Left ventricle myocardium superior (tissue), 1 donor: ENCODE data around the gene NIBAN1. TPM values are rescaled to one million over a fixed set of nuclear protein-coding genes. Genes with fewer than 3 reads are reported as not detected.

Source experiments
- ATAC-seq: fragments of 200-7000 bp; cut with Tn5 transposase; one replicate; pipeline ENCODE4 v1.9.1; 2020; ENCODE audit warnings: mild to moderate bottlenecking, moderate library complexity
- DNase-seq: peaks from one replicate; pipeline ENCODE4 v3.0.0-alpha.2; 2020
- intact Hi-C: fragments of 100-400 bp; cut with micrococcal nuclease; formaldehyde crosslinking; loops from one replicate; pipeline ENCODE4 v1.11.0; 2022
- total RNA-seq: library from RNA; stranded (reverse); fragmentation: NEBNext Ultra II Directional; extraction: Animal tissue kit (Norgen Biotek cat#: 25700); gene quantifications from one replicate; pipeline ENCODE4 v1.2.1, GENCODE V29; 2021
- donor health status: DM: no; HTN: yes; CAD: no; lungs with severe emphysema.

NIBAN1 gene
- total RNA-seq, 1 donor from 2014 or later: 397 TPM

DNA sequence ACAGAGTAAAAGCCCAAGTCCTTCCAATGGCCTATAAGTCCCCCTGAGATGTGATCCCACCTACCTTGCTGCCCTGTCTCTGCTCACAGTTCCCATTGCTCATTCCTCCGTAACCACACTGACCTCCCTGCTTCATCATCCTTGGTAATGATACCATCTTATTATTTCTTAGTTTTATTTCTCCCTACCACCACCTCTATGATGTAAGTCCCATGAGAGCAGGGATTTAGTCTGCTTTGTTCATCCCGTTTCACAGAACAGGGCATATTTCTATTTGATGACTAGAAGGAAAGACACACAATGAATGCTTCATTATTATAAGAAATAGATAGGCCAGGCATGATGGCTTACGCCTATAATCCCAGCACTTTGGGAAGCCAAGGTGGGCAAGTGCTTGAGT is 22.5 kb downstream of the NIBAN1 start:
- intact Hi-C loops: no loop called here
- no peak for ATAC-seq
- DNase-seq: no peak

DNA sequence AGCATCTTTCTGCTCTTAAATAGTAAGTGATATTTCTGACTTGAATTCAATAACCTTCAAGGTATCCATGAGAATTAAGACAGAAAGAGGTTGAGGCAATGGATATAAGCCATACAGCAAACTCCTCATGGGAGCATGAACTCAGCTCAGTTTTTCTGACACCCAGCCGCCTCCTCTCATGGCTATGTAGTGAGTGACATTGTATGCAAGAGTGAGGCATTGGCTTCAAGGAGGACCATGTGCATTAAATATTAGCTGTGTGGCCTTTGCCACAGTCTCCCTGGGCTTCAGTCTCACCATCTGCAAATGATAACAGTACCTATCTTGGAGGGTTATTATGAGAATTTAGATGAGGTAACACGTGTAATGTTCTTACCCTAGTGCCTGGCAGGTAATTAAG is 23.4 kb downstream of the NIBAN1 start:
- intact Hi-C loops: no loop called here
- ATAC-seq (no peak), DNase-seq (no peak)

DNA sequence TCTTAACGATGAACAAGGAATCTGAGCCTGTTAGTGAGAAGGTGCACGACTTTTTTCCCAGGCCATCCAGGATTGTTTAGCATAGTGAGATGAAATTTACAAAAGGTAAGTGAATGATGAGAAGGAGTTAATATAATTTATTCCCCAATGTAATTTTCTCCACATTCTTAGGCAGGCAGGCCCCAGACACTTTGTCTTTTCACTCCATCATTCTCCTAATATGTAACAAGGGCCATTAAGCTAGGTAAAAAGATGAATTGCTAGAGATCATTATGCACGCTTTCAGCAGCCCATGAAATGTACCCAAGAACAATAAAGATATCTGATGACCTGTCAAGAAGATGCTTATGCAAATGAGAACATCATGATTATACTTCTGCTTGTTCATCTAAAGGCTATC is 24.1 kb downstream of the NIBAN1 start:
- DNase-seq: no peak
- intact Hi-C loops: no loop called here
- ATAC-seq: no peak

DNA sequence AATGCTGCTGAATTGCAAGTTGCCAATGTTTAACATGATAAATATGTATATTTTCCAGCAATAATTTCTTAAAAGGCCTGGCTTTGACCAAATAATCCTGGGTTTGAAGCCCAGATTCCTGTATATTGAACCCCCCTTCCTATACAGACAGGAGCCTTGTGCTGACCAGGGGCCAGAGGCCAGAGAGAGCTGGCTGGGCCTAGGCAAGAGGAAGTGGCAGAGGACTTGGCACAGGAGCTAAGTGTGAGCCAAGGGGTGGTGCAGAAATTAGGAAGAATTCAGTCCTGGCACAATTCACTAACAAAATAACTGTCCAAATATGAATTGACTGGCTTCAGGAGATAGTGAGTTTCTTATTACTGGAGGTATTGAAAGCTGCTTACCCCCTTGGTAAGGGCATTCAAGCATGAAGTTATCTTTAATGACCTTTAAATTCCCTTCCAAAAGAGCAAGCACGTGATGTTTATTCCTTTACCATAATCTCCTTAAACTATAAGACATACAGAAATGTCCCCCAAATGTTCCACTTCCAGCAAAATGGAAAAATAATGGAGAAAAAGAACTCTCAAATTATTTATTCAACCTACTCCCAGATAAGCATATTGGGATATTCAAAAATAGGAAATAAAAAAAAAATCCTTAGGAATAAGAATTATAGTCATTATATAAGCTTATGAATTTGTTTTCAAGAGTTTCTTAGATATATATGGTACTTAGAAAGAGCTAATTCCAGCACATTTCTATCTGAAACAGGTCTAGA is 26.6 kb downstream of the NIBAN1 start:
- DNase-seq: no peak
- peak; percentile 38 for ATAC-seq
- intact Hi-C loops: no loop called here

DNA sequence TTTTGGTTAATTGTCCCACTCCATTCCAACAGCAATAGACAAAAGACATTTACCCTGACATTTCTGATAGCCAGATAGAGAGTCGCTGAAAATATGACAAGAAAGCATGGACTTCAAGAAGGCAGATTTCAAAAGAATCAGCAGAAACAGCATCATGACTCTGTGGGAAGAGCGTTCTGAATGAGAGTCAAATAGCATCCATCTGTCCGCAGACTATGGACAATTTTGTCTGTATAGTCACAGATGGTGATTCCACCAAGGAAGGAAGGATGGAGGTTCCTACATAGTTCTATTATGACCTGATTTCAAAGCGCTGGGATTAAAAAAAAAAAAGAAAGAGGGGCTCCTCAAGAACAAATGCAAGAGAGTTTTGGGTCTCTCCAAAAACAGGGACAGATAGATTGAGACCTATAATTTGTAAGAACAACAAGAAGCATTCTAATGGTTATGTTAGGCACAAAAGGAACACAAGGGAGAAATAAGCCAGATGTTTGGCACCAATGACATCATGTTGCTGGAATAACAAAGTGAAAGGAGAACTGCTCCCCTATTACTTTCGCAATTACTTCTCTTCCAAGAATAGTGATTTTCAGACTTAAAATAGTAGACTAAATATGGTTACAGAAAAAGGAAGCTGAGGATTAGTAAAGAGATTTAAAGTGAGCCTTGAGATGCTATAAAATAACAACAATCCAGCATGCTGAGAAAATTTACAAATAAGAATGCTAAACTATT is 28.5 kb downstream of the NIBAN1 start:
- intact Hi-C loops: no loop called here
- DNase-seq (no peak), ATAC-seq (peak; percentile 79)

DNA sequence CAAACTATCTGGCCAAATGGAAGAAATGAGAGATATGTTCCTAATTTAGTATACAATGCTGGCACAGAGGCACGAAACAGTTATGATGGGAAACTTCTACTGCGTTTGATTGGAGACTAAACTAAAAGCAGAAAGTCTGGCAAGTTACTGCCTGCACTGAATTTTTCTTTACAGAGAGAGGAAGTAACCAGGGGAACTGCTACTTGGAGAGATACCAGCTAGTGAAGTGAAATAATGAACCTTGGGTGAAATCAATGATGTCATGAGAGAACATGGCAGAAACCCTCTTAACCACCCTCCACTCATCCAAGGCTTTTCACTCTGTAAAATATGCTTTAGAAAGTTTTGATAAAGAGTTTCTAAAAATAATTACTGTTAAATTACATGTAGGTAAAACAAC is 29.3 kb downstream of the NIBAN1 start:
- peak; percentile 41 for ATAC-seq
- intact Hi-C loops: no loop called here
- no peak for DNase-seq

DNA sequence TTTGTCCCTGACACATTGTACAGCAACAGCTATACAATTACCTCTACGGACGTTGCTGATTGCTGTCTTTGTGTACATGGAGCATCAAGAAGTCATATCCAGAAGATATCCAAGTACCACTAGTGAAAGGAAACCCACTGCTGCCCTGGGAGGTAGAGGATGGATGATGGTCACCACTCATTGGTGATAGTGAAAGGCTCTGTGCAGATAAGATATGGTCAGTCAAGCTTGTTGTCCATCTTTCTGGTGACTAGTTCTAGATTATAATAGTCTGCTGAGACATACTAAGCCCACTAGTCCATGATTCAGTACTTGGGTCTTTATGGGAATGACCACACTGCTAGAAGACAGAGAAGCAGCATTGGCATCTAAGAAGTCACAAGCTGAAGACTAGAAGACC is 30.3 kb downstream of the NIBAN1 start:
- DNase-seq (no peak), ATAC-seq (no peak)
- intact Hi-C loops: no loop called here

DNA sequence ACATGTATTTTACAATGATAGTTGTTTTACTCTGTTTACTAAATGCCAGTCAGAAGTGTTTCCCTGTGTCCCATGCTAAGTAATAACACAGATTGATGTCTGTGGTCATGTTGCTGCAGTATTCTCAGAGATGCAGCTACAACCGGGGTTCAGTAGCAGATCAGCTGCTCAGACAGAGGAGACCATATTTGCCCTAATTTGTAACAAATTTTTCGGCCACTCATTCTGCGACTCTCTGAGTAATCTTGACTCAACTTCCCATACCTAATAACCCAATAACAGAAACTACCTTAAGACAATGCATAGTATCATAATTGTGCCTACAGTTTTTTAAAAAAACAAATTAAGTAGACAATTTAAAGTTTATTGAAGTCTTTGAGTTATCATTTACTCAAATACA is 32.6 kb downstream of the NIBAN1 start:
- DNase-seq (no peak), ATAC-seq (no peak)
- intact Hi-C loops: no loop called here

DNA sequence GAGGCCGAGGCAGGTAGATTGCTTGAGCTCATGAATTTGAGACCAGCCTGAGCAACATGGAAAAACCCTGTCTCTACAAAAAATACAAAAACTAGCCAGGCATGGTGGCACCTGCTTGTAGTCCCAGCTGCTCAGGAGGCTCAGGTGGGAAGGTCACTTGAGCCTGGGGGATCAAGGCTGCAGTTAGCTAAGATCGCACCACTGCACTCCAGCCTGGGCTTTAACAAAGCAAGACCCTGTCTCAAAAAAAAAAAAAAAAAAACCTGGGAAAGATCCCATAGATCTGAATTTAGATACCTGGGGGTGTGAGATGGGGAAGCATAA is 32.9 kb downstream of the NIBAN1 start:
- intact Hi-C loops: no loop called here
- no peak for ATAC-seq

DNA sequence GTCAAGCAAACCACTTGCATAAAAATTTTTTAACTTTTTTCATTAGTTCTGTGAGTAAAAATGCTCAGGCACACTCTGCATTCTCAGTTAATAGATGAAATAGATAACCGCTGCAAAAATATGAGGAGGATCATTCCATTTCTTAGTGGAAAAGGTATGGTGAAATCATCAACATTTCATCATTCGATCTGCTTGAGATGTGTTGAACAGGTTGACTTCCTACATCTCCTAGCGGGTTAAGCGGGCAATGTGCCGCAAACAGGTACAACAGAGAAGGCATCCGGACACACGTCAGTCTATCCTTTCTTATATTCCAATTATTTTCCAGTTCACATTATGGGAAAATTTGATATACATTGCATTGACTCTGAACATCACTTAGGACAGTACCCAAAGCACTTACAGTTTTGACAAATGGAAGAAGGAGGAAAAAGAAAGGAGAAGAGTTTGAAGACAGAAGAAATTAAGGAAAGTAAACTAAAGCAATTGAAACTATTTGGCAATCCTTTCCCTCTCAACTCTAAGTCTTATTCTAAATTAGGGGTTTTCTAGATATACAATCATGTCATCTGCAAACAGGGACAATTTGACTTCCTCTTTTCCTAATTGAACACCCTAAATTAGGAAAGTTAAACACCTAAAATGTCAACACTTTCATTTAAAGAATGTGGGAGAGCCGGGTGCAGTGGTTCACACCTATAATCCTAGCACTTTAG is 33.5 kb downstream of the NIBAN1 start:
- no peak for DNase-seq
- intact Hi-C loops: no loop called here
- no peak for ATAC-seq

More for the DNA sequence above, 32.9 kb downstream of the NIBAN1 start:
- DNase-seq: no peak

DNA sequence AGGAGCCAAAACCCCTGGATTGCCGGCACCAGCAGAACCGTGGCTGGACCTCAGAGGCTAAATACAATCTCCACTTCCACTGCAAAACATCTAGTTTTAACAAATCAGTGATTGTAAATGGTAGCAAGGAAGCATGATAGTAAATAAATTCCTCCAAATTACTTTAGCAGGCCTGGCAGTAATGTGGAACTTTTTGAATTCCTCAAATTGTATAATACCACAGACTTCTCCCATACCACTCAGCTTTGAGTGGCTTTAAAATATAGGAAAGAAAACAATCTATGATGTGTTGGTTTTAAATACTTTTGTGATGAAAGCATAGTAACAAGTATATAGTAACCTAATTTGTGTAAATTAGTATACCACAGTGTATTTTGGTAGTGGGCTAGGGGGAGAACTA is 34.1 kb downstream of the NIBAN1 start:
- DNase-seq (no peak), ATAC-seq (no peak)
- intact Hi-C loops: no loop called here

DNA sequence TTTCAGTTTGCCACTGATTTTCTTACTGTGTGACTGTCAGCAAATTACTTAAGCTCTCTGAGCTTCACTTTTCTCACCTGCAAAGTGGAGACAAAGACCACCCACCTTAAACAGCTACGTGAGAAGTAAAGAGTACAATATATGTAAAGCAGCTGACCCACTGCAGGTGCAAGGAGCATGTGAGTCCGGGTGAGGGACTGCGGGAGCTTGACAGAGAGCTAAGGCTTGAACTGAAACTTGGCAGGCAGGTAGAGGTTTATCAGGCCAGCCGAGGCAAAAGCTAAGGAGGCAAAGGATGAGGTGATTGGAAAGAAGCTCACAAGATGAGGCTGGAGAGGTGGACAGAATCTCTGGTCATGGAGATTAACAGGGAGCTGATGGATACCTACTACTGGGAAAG is 36.6 kb downstream of the NIBAN1 start:
- intact Hi-C loops: no loop called here
- ATAC-seq: no peak
- DNase-seq: no peak

DNA sequence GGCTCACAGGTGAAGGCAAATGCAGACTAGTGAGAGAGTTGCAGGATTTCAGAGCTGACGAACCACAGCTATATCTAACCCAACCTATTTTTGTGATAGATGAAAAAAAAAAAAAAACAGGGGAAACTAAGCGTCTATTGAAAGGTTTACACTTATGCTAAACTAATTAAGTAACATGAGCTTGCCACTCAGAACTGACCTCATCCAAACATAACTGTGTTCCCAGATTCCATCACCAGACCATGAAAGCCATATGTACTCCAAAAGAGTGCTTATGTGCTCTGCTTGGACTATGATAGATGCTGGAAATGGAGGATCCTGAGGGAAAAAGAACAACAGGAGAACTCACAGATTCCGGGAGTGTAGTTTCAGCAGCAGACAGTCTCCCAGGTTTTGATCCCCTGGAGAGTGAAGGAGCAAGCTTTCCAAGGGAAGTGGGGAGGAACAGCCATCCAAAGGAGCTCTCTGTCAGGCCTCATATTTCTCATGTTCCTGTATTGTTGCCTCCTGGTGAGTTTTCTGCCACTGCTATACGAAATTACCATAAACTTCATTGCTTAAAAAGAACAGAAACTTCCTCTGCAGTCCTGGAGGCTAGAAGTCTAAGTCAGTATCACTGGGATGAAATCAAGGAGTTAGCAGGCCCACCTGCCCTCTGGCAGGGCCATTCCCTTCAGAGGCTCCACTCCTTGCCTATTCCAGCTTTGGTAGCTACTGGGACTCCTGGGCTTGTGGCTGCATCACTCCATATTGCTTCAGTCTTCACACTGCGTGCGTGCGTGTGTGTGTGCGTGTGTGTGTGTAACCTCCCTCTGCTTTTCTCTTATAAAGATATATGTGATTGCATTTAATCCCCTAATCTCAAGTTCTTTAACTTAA is 38.1 kb downstream of the NIBAN1 start:
- intact Hi-C loops: no loop called here
- DNase-seq (peak; percentile 34), ATAC-seq (peak; percentile 72)

DNA sequence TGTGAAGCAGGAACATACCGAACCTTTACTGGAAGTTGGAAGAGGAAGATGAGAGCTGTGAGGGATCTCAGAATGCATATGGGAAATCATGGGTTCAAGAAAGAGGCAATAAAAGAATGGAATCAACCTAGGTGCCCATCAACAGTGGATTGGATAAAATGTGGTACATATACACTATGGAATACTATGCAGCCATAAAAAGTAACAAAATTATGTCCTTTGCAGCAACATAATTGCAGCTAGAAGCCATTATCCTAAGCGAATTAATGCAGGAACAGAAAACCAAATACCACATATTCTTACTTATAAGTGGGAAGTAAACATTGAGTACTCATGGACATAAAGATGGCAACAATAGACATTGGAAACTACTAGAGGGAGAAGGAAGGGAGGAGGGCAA is 40.4 kb downstream of the NIBAN1 start:
- intact Hi-C loops: no loop called here

DNA sequence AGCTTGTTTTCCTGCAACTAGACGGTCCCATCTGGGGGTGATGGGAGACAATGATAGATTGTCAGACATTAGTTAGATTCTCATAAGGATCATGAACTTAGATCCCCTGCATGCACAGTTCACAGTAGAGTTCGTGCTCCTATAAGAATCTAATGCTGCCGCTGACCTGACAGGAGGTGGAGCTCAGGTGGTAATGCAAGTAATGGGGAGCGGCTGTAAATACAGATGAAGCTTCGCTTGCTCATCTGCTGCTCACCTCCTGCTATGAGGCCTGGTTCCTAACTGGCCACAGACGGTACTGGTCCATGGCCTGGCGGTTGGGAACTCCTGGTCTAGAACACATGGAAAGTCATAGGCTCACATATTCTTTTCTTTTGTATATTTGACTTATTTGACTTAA is 42.0 kb downstream of the NIBAN1 start:
- ATAC-seq (no peak), DNase-seq (no peak)
- intact Hi-C loops: no loop called here

More for the DNA sequence above, 40.4 kb downstream of the NIBAN1 start:
- no peak for ATAC-seq
- DNase-seq: no peak

DNA sequence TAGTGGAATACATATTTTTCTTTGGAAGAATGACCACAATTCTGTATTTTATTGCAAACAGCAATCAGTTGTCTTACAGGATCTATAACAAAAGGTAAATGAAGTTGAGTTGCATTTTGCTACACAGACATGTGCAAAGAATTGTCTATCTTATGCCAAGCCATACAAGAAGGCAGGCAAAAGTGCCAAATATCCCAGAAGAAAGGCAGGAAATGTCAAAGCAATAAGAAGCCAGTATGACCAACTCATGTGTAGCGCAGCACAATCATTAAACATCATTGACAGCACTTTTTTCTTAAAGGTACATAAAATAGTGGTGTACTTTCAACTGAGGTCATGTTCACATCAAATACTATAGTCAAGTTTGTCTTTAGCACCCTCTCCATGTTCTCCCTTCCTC is 42.7 kb downstream of the NIBAN1 start:
- intact Hi-C loops: no loop called here
- DNase-seq: no peak
- ATAC-seq: no peak

DNA sequence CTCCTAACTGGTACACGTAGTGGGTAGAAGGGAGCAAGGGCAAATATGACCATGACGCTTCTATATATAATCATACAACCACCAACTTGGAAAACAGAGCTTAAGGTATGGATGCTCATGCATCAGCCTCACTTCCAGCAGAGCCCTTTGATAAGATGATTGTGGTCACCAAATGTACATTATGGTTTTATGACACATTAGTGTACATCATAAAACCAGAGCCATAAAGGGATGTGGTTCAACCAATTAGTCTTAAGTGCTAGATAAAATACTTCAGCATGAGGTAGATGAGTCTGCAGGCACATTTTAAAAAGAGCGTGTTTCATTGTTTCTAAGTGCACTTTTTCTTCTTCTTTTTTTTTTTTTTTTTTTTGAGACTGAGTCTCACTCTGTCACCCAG is 43.7 kb downstream of the NIBAN1 start:
- intact Hi-C loops: no loop called here
- DNase-seq (no peak), ATAC-seq (peak; percentile 15)

DNA sequence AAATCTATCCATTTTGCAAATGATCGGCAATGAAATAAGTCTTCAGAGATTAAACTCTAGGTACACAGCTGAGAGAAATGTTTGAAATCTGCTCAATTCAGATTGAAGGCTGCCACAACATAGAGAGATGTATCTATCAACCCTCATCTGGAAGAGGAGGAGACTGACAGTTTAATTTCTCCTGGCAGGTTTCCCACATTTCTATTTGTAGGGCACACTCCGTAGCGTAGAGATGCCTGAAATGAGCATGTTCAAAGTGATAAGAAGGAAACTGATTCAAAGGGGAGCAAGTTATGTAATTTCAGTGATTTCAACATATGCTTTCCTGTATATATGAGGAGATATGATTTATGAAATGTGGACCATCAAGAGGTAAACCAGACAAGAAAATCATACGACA is 44.1 kb downstream of the NIBAN1 start:
- DNase-seq: no peak
- intact Hi-C loops: no loop called here
- peak; percentile 43 for ATAC-seq

DNA sequence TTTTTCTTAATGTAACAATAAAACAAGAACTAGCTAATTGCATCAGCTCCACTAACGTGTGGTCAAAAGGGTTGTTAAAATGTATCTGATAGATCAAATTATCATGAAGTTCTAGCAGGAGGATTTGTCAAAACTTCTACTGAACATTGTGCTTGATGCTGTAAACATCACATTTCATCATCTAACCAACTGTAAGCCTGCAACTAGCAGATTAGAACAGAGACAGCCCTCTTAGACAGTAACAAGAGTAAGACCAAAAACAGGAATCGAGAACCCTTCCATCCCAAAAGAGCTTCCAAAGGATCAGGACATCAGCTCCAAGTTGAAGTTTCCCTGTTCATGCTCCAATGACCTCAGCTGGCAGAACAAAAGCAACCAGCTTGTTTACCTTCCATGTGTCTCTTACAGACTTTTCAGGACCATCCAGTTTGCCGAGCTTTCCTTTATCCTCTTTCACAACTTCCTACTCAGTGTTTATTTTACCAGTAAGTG is 44.6 kb downstream of the NIBAN1 start:
- ATAC-seq (no peak), DNase-seq (no peak)
- intact Hi-C loops: no loop called here
